Thyroid gland (tissue), 4 donors: ENCODE results near the gene TTC22.

Source experiments
- POLR2A ChIP-seq, 2 donors: fragments of 450-650 bp; IDR thresholded peaks; one replicate each; pipeline ENCODE4 v1.6.1; 2017; ENCODE audit warnings: antibody characterized with exemption in 2 of 2, mild to moderate bottlenecking in 2 of 2, moderate library complexity in 1 of 2
- TF ChIP-seq, protein P1 (sequence below), 6 experiments: fragments of 200-600 bp in 3 of 6; fragments of 450-650 bp in 3 of 6; sonication (generic) in 3 of 6; IDR thresholded peaks; one replicate each; pipeline ENCODE4 v1.5.1; 2016 to 2019; ENCODE audit warnings: antibody characterized with exemption in 6 of 6, mild to moderate bottlenecking in 2 of 6, inconsistent platforms in 1 of 6, moderate library complexity in 1 of 6

DNA sequence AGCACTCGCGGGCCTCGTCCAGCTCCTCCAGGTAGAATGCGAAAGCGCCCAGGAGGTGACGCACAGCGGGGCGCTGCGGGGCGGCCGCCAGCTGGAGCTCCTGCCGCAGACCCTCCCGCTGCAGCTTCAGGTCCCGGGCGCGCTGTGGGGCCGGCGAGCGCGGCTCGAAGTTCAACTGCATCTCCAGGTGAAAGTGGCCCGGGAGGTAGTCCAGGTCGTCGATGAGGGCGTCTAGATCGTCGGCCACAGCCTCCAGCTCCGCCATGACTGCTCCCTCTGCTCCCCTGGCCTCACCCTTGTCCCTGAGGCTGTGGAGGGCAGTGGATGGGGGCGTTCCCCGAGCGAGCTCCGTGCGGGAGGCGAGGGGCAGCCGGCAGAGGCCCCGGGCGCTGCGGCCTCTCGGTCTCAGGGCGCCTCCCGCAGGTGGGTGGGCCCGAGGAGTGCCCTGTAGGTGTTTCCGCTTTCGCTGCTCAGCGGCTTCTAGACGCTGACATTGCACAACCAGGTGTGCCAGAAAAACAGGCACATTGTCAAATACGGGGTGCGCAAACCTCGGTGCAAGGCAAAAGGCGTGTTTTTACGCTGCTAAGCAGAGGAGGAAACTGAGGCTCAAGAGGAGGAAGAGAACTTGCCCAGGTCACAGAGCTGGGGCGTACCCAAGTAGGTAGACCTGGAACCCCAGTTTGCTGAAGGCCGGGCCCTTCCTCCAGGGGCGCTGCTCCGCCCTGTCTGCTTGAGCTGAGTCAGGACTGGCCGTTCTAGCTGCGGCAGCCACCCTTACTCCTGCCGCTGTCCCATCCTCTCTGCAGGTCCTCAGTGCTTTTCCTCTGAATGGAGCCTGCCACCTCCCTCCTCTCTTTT is at the start of gene TTC22:
- TF ChIP-seq POLR2A (IDR thresholded peaks at IDR 0.05): peak in 1 of 2 donors; percentile 54
- TF ChIP-seq, protein P1, sequence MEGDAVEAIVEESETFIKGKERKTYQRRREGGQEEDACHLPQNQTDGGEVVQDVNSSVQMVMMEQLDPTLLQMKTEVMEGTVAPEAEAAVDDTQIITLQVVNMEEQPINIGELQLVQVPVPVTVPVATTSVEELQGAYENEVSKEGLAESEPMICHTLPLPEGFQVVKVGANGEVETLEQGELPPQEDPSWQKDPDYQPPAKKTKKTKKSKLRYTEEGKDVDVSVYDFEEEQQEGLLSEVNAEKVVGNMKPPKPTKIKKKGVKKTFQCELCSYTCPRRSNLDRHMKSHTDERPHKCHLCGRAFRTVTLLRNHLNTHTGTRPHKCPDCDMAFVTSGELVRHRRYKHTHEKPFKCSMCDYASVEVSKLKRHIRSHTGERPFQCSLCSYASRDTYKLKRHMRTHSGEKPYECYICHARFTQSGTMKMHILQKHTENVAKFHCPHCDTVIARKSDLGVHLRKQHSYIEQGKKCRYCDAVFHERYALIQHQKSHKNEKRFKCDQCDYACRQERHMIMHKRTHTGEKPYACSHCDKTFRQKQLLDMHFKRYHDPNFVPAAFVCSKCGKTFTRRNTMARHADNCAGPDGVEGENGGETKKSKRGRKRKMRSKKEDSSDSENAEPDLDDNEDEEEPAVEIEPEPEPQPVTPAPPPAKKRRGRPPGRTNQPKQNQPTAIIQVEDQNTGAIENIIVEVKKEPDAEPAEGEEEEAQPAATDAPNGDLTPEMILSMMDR (IDR thresholded peaks at IDR 0.05): peak in 4 of 6 experiments; percentile 45 to 52 (median 49)
